HL-60 (cell line): ENCODE results near the gene PTCD1.
"Not testable (repeated sequence)": the region's sequence is repeated elsewhere in the genome, so short reads cannot be mapped to it uniquely, and the experiment has no call there.

Experiments used
- CTCF ChIP-seq: IDR thresholded peaks from one replicate; pipeline ENCODE4 v1.5.1; 2011; ENCODE audit warnings: low read length, control low read depth, inconsistent platforms; ENCODE audit not compliant: insufficient read depth
- POLR2AphosphoS5 ChIP-seq: IDR thresholded peaks from 2 replicates; pipeline ENCODE4 v1.6.1; 2012; ENCODE audit warnings: low read depth
- REST ChIP-seq: IDR thresholded peaks from 2 replicates; pipeline ENCODE4 v1.6.1; 2012; ENCODE audit warnings: low read depth; ENCODE audit not compliant: insufficient replicate concordance
- SPI1 ChIP-seq: IDR thresholded peaks from 2 replicates; pipeline ENCODE4 v1.6.1; 2012; ENCODE audit warnings: low read depth, mild to moderate bottlenecking, borderline replicate concordance

GRCh38 chr7:99415513-99416127 lies 23.0 kb downstream of the PTCD1 start:
- peak; percentile 46 for TF ChIP-seq CTCF
- not testable (repeated sequence) for TF ChIP-seq POLR2AphosphoS5, REST, SPI1
